HG03066 (cell line): ENCODE results near the gene NCOA1.

ENCODE experiments used
- ATAC-seq: cut with Tn5 transposase; IDR thresholded peaks from one replicate; pipeline ENCODE4 v1.9.1; 2021; ENCODE audit warnings: low read depth; ENCODE audit not compliant: unreplicated experiment

NCOA1 gene

DNA sequence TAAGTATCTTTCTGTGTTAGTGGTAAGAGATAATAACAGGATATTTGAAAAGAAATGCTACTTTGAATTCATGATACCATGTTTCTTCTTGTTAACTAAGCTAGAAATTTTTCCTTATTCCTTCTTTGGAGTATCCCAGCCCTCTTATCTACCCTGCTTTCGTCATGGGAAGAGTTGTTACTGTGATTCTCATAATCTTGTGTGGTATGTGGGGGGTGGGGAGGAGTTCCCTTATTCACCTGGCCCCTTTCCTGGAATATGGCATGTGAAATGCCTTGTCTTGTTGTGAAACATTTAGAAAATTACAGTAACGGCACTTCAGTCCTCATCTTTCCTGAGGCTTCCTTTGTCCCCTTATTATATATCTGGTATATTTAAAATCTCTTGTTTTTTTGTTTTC, 129.9 kb downstream of the NCOA1 start:
- no peak for ATAC-seq

DNA sequence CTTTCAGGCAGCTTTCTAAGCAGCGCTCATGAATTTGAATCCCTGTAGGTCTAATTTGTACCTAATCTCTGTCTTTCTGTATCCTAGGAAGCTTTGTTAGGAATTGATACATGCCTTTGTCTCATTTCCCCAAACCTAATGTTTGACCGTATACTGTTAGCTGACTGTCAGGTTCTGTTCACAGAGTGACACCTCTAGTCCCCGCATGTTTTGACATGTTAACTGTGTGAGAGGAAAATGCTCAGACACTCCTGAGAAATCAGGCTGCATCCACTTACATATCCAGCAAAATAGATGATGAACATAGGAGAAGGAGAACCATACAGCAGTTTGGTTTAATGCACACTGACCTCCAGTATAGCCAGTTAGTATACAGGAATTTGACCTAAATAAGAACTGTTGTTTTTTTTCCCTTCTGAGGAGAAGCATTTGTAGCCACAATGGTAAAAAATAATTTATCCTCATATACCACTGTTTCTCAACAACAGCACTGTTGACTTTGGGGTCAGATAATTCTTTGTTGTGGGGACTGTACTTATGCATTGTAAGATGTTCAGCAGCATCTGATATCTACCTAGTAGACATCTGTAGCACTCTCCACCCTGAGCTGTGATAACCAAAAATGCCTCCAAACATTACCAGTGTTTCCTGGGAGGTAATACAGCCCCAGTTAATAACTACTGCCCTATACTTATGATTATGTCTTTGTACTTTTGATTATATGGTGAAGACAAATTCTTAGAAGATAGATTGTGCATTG, 130.9 kb downstream of the NCOA1 start:
- no peak for ATAC-seq

DNA sequence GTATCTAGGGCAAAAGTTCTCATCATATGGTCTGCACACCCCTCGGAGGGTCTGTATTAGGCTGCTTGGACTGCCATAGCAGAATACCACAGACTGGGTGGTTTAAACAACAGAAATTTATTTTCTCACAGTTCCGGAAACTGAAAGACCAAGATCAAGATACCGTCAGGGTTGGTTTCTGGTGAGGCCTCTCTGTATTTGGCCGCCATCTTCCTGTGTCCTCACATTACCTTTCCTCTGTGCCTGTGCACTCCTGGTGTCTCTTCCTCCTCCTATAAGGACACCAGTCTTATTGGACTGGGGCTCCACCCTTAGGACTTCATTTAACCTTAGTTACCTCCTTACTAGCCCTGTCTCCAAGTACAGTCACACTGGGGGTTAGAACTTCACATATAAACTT, 132.5 kb downstream of the NCOA1 start:
- ATAC-seq: no peak

DNA sequence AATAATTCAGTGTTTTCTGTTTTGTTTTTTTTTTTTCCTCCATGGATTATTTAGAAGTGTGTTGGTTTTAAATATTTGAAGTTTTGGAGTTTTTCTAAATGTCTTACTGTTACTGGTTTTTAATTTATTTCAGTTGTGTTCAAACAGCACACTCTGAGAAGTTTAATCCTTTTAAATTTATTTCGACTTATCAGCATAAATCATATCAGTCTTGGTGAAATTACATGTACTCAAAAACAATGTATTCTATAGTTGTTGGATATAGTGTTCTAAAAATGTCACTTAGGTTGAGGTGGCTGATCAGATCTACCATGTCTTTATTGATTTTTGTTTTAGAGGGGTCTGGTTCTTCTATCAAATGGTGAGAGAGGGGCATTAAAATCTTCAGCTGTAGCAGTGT, 134.7 kb downstream of the NCOA1 start:
- ATAC-seq: no peak

DNA sequence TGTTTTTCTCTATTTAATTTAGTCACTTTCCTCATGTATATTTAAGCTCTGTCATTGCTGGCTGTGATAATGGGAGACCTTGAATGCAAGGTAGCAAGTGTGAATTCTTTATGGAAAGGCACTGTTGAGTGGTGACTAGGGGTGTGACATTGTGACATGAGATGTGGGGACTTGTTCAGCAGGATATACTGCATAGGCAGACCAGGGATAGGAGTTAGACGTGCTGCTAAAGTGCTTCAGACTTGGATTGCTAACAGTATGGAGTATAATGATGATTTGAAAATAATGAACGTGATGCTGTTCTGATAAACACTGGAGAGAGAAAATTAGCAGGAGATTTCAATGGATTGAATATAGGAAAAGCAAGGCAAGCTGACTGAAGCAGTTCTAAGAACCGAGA, 135.1 kb downstream of the NCOA1 start:
- no peak for ATAC-seq

DNA sequence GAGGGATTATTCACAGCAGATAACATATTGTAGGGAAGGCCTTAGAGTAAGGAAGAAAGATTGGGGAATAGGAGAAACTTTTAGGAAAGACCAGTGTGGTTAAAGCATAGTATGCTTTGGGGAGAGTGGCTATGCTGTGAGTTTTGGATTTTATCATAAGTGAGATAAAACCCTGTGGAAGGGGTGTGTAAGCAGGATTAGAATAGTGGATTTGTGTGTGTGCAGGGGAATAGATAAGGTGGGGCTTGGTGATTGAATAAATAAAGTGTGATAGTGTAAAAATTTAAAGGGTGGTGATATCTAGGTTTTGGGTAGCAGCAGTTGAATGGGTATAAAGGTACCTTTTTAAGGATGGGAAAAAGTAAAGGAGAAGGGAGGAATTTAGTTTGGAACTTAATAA, 137.7 kb downstream of the NCOA1 start:
- no peak for ATAC-seq

DNA sequence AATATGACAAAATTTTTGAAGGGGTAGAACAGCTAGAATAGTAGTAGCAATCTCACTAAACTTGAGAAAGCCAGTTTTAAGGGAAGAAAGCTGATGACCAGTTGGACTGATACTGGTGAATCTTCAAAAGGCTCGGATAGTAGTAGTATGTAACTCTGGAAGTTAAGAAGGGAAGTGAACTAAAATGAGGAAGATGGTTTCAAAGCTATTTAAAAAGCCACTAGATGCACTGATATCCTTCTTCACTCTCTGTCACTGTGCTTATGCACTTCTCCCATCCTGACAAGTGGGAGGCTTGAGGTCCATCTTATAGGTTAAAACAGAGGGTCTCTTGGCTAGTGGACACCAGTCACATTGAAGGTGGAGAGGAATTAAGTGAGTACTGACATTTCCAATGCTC, 141.1 kb downstream of the NCOA1 start:
- no peak for ATAC-seq

DNA sequence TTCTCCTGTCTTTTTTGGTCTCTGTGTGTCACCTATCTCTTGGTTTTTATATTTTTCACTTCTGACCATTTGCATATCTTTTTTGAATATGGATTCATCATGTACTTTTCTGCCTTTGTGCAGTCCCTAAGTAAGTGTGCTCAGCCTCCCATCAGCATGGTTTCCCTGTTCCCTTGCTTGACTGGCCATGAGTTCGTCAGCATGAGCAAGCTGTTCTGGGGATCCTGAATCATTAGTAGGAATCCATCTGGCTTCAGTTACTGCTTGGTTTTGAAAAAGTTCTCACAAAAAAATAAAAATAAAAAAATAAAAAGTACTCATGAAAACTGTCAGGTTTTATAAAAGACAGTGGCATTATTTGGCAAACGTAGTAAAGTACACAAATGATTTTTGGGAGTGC, 144.1 kb downstream of the NCOA1 start:
- ATAC-seq: no peak

DNA sequence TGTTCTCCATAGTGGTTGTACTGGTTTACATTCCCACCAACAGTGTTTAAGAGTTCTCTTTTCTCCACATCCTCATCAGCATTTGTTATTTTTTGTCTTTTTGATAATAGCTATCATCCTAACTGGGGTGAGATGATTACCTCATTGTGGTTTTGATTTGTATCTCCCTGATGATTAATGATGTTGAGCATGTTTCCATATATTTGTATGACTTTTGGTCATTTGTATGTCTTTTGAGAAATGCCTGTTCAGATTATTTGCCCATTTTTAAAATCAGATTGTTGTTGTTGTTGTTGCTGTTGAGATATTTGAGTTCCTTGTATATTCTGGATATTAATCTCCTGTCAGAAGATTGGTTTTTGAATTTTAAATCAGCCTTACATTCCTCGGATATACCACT, 147.5 kb downstream of the NCOA1 start:
- no peak for ATAC-seq

DNA sequence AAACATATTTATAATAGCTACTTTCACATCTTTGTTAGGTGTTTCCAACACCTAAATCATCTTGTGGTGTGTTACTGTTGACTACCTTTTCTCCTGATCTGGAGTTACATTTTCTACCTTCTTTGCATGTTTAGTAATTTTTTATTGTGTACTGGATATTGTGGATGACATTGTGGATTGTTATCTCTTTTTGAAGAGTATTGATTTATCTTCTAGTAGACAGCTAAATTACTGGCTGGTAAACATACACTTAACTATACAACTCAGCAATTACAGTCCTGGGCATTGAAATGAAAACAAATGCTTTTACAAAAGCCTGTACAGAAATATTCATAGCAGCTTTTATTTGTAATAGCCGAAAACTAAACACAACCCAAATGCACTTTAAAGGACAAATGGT, 151.3 kb downstream of the NCOA1 start:
- ATAC-seq: no peak

DNA sequence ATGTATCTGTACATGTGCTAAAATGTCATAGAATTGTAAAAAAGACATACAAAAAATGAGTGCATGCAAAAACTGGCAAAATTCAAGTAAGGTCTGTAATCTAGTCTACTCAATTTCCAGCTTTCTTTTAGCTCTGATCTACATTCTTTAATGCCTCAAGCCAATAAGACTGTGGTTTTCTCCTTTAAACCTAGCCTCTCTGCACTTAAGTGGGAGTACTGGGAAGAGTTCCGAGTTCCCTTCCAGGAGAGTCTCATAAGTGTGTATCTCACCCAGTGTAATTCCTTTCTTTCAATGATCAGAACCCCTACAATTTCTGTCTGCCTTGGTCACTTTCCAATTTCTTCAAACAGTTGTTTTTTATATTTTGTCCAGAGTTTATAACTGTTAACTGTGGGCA, 152.0 kb downstream of the NCOA1 start:
- no peak for ATAC-seq

DNA sequence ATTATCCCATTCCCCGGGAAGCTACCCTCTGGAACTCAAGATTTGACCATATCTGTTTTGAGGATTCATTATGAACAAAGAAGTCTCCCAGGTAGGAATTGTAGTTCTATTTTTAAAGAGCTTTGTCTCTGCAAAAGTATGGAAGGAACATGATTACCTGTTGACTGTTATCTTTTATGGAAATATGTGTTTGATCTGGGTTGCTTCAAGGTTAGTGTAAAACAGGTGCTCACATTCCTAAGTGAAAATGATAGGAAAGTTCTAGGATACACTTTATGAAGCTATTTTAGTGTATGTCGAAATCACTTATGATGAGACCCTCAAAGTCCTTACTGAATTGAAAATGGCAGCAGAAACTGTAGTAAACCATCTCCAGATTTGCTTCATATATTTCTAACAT, 153.0 kb downstream of the NCOA1 start:
- ATAC-seq: no peak

DNA sequence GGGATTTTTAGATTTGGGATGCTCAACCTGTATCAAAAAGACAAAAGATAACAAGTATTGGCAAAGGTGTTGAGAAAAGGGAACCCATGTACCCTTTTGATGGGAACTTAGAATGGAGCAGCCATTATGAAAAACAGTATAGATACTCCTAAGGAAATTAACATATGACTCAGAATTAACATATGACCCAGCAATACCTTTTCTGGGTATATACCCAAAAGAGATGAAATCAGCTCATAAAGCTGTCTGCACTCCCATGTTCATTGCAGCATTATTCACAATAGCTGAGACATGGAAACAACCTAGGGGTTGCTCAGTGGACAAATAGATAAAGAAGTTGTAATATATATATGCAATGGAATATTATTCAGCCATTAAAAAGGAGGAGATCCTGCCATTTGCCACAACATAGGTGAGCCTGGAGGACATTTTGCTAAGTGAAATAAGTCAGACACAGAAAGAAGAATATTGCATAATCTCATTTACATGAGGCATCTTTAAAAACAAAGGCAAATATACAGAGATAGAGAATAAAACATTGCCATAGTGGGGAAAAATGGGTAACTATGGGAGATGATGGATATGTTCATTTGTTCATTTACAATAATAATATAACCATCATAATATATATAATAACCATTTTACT, 160.1 kb downstream of the NCOA1 start:
- no peak for ATAC-seq

DNA sequence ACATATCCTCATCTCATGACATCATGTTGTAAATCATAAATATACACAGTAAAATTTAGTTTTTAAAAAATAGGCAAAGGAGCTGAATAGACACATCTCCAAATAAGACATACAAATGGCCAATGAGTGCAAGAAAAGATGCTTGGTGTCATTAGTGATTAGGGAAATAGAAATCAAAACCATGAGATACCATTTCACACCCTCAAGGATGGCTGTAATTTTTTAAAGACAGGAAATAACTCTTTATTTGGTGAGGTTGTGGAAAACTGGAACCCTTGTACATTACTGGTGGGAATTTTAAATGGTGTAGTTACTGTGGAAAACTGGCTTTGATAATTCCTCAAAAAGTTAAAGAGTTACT, 160.6 kb downstream of the NCOA1 start:
- no peak for ATAC-seq

DNA sequence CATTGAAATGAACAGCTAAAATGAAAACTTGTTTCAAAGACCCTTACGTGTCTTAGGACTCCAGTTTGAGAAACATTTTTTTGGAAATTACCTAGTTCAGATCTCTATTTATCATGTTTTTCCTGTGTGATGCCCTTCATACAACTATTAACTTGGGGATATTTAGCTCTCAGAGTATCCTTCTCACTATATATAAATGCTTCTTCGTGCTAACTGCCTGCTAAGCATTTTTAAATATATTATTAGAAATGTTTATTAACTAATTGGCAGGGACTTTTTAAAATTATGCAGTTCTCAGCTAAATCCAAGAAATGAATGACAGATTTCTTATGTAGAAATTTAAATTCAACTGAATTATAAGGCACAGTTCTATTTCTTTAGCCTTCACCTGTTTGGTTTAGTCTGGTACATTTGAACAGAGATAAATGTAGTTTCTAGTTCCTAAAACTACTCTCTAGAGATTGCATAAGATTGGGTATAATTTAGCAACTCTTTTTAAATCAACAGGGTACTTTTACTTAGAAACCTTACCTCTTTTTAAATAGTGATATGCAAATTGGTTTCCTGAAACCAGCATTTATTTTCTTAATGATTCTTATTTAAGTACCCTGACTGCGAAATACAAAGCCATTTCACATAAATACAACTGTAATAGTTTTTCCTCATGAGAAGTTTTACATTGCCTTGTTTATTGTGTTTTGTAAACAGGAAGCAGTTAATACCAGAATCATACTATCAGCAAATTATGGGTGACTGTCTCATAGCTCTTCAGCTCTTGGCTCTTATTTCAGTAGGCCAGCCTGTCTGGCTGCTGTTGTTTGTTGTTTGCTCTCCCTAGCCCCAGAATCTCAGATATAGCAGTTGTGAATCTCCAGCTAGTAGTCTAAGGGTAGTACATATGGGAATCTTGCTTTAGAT, 161.5 kb downstream of the NCOA1 start:
- ATAC-seq: no peak

DNA sequence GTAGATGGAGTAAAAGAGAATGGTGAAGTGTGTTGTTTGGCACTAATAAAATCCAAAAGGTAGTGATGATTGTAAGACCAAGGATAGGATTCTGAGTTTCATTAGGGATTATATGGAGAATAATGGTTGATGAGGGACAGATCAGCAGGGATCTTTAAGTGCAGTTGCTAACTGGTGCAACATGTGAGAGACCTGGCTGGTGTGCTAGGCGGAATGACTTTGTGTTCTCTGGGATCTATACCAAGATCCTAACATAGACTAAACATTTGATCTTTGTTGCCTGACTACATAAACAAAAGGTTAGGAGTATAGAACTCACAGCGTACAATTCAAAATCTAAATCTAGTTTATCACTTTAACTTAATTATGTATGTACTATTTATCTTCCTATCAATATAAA, 166.8 kb downstream of the NCOA1 start:
- no peak for ATAC-seq

DNA sequence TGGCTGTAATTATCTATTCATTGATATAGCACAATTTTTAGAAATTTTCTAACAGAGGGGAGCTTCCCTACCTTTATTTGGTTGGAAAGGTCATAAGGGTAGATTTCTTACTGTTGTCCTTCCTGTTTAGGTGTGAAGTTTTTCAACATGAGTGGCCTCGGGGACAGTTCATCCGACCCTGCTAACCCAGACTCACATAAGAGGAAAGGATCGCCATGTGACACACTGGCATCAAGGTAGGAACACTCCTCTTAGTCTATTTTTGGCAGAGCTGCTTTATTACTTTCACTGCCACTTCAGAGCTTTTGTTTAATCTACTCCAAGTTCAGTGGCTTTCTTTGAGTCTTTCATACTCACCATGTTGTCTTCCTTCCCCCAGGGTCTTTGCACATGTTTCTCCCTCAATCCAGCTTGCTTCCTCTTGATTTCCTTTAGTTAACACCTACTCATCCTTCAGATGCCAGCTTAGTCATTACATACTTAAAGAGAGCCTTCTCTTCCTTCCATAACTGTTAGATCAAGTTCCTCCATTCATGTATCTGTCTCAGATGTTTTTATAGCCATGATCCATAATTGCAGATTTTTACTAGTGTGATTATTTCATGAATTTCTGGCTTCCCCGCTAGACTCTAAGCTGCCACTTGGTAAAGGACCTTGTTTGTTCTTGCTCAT, 167.6 kb downstream of the NCOA1 start:
- no peak for ATAC-seq

DNA sequence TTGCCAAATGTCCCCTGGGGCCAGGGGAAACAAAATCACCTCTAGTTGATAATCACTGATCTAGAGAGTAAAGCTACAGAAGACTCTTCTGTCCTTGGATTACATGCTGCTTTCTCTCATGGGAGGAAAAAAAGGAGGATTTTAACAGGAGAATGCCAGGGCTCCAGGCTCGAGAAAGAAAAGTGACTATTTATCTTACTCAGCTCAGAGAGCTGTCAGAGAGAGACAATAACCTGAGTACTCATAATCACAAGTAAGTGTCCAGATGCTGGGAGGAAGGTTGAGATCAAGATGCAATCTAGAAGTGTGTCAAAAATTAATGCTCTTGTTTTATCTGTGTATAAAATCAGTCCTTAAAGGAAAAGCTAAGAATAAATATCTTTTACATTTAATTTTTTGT, 168.8 kb downstream of the NCOA1 start:
- no peak for ATAC-seq

DNA sequence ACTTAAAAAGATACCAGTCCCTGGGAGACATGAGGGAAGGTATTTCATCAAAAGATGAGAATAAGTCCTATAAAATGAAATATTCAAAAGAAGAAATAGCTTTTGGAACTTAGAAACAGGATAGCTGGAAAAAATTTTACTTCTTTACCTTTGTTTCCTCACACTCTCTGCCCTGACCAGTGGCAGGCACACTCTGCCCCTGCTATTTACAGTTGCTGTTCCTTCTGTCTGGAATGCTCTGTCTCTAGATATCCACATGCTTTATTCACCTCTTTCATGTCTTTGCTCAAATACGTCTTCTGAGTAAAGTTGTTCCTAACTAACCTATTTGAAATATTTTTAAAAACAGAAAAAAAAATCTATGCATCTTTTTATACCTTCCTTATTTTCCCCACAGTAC, 176.5 kb downstream of the NCOA1 start:
- ATAC-seq: no peak

DNA sequence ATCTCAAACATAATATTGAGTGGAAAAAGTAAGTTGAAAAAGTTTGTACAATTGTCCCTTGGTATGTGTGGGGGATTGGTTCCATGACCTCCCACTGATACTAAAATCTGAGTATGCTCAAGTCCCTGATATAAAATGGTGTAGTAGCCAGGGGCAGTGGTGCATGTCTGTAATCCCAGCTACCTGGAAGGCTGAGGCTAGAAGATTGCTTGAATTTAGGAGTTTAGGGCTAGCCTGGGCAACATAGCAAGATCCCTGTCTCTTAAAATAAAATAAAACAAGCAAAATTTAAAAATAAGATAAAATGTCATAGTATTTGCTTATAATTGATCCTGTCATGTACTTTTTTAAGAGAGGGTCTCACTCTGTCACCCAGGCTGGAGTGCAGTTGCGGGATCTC, 180.2 kb downstream of the NCOA1 start:
- no peak for ATAC-seq

DNA sequence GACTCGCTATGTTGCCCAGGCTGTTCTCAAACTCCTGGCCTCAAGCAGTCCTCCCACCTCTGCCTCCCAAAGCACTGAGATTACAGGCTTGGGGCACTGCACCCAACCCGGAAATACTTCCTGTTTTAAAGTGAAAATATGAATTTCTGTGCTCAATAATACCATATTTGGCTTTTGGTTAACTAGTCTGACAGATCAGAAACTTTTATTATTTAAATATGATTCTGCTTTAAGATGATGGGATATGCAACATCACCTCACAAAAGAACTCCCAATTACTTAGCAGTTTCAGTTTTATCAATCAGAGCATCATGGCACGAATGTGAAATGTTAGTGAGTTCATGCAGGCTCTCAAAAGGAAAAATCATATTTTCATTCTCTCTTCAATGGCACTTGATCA, 181.5 kb downstream of the NCOA1 start:
- no peak for ATAC-seq
